Upper lobe of left lung (tissue), 4 donors: ENCODE data around the gene IL12RB1.

Experiments
- CTCF ChIP-seq, 6 experiments: fragments of 450-650 bp in 4 of 6; fragments of 200-600 bp in 2 of 6; sonication (generic) in 2 of 6; IDR thresholded peaks; one replicate each; pipeline ENCODE4 v1.5.1; 2016 to 2019; ENCODE audit warnings: antibody characterized with exemption in 6 of 6
- EP300 ChIP-seq, 4 donors: sonication (generic); formaldehyde crosslinking; IDR thresholded peaks; one replicate each; pipeline ENCODE4 v1.5.1; 2017; ENCODE audit warnings: antibody characterized with exemption in 4 of 4, control low read depth in 2 of 4

- TF ChIP-seq CTCF (IDR thresholded peaks at IDR 0.05): no peak
- TF ChIP-seq EP300 (IDR thresholded peaks at IDR 0.05): no peak
Measured at GRCh38 chr19:18086590-18087138, at the start of gene IL12RB1.
